Colonic mucosa (tissue), 4 donors: ENCODE results near the gene CCNH. TPM values are rescaled to one million over a fixed set of nuclear protein-coding genes. Genes with fewer than 3 reads are reported as not detected.

ENCODE experiments used
- DNase-seq: peaks from one replicate; pipeline ENCODE4 v3.0.0-alpha.2; 2020
- H3K27ac ChIP-seq: fragments of 200-600 bp; one replicate; pipeline ENCODE4 v1.8.0; 2021
- H3K27me3 ChIP-seq: fragments of 200-600 bp; one replicate; pipeline ENCODE4 v1.8.0; 2021
- H3K36me3 ChIP-seq: fragments of 200-600 bp; one replicate; pipeline ENCODE4 v1.8.0; 2021
- H3K4me1 ChIP-seq: fragments of 200-600 bp; one replicate; pipeline ENCODE4 v1.8.0; 2021; ENCODE audit warnings: mild to moderate bottlenecking
- H3K4me3 ChIP-seq: fragments of 200-600 bp; one replicate; pipeline ENCODE4 v1.8.0; 2021
- H3K9ac ChIP-seq, 2 donors: one replicate each; pipeline ENCODE4 v1.7.0; 2013; ENCODE audit warnings: control low read depth in 2 of 2, low read depth in 2 of 2, low read length in 2 of 2
- H3K9me3 ChIP-seq: fragments of 200-600 bp; one replicate; pipeline ENCODE4 v1.8.0; 2021
- intact Hi-C: fragments of 100-400 bp; cut with DNase I; formaldehyde crosslinking; loops from one replicate; pipeline ENCODE4 v1.14.1; 2022
- total RNA-seq, 2 donors: library from RNA; stranded (reverse); fragmentation: NEBNext Ultra II Directional in 1 of 2; extraction: Animal tissue kit (Norgen Biotek cat#: 25700) in 1 of 2; gene quantifications; one replicate each; pipeline ENCODE4 v1.2.1, GENCODE V29; 2021
- TF ChIP-seq, protein P1 (sequence below): fragments of 200-600 bp; IDR thresholded peaks from one replicate; pipeline ENCODE4 v1.8.0; 2022; ENCODE audit warnings: antibody characterized with exemption, mild to moderate bottlenecking
- donor health status: healthy.
- donor health status: DM: no; HTN: no; CAD: no.
- donor health status: DM: no; HTN: no; CAD: no.

Gene CCNH
- total RNA-seq, 2 donors from 2014 or later: 36.3 to 41.1 TPM

DNA sequence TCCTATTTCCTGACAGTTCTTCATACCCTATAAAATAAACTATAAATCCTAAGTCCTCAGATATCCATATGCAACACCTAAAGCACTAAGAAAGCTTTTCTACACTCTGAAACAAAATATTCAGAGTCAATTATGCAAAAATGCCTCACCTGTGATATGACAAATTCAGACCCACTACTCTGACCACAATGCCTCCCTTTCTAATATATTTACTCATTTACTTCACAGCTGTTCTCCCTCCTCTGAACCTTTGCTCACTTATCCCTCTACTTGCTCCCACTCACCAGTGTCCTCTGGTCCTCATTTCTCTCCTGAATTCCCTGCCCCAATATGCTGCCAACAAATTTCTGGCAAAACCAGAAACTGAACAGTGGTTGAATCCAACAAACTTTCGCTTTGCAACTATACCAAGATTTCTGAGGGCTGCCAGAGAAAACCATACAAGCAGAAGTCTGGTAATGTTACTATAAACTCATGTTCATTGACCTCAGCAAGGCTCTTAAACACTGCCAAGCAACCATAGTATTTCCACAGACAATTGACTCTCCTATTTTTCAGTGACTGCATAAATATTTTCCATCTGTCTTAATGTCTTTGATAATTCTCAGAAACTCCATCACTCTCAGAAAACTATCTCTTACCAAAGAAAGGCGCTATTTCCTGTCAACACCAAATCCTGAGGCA, 7.1 kb downstream of the CCNH start:
- TF ChIP-seq, protein P1, sequence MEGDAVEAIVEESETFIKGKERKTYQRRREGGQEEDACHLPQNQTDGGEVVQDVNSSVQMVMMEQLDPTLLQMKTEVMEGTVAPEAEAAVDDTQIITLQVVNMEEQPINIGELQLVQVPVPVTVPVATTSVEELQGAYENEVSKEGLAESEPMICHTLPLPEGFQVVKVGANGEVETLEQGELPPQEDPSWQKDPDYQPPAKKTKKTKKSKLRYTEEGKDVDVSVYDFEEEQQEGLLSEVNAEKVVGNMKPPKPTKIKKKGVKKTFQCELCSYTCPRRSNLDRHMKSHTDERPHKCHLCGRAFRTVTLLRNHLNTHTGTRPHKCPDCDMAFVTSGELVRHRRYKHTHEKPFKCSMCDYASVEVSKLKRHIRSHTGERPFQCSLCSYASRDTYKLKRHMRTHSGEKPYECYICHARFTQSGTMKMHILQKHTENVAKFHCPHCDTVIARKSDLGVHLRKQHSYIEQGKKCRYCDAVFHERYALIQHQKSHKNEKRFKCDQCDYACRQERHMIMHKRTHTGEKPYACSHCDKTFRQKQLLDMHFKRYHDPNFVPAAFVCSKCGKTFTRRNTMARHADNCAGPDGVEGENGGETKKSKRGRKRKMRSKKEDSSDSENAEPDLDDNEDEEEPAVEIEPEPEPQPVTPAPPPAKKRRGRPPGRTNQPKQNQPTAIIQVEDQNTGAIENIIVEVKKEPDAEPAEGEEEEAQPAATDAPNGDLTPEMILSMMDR: no peak
- Histone ChIP-seq H3K9me3 (no peaks in the 10 kb centered on the region), H3K9ac (no peak overlapping the region), H3K4me3 (no peak overlapping the region), H3K36me3 (peaks cover 15% of the 10 kb centered on the region), H3K27me3 (no peaks in the 10 kb centered on the region), H3K4me1 (no peaks in the 10 kb centered on the region), H3K27ac (no peak overlapping the region)
- intact Hi-C loops: no loop called here
- no peak for DNase-seq

DNA sequence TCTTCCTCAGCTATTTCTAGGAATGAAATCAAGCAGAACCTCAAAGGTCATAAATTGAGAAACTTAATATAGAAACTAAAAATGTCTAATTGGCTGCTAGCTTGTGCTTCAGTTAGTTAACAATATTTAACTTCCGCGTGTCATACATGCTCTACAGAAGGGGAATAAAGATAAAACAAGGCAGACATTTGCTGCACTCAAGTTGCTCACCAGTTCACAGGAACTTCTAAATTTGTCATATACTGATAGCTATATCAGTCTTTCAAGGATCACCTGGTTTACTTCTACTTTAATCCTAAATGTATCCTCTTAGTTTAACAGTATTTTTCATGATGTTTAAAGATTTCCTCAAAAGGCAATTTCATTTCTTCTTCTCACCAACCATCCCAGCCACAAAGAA, 8.4 kb downstream of the CCNH start:
- Histone ChIP-seq H3K36me3 (peaks cover 18% of the 10 kb centered on the region), H3K9ac (no peak overlapping the region), H3K4me1 (no peaks in the 10 kb centered on the region), H3K27me3 (no peaks in the 10 kb centered on the region), H3K9me3 (no peaks in the 10 kb centered on the region), H3K27ac (no peak overlapping the region), H3K4me3 (no peak overlapping the region)
- intact Hi-C loops: no loop called here
- no peak for DNase-seq
- TF ChIP-seq, protein P1: no peak

DNA sequence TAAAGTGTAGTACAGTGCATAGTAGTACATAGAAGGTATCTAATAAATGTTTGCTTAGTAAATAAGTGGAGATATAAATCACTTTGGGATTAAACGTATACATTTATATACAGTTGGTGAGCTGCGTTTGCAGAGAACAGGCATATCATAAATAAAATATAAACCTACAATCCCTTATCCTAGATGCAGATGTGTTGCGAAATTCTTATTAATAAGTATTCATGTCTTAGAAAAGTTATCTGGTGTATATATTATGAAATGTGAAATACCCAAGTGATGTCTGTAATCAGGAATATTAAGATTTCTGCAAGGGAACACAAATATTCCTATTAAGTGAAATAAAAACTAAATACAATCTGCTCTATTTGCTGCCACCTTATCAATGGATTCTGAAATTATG, 8.8 kb downstream of the CCNH start:
- intact Hi-C loops: no loop called here
- Histone ChIP-seq H3K36me3 (peaks cover 18% of the 10 kb centered on the region), H3K9ac (no peak overlapping the region), H3K27ac (no peak overlapping the region), H3K4me3 (no peak overlapping the region), H3K9me3 (no peaks in the 10 kb centered on the region), H3K4me1 (no peaks in the 10 kb centered on the region), H3K27me3 (no peaks in the 10 kb centered on the region)
- TF ChIP-seq, protein P1: no peak
- DNase-seq: no peak

DNA sequence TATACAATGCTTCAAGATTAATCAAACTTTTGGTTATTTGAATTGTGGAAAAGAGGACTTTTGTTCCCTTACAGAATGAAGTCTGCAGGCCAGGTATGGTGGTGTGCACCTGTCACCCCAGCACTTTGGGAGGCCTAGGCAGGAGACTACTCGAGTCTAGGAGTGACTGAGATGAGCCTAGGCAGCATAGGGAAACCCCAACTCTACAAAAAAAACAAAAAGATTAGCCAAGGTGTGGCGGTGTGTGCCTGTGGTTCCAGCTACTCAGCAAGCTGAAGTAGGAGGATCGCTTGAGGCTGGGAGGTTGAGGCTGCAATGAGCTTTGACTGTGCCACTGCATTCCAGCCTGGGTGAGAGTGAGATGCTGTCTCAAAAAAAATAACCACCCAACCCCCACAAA, 9.3 kb downstream of the CCNH start:
- TF ChIP-seq, protein P1: no peak
- H3K36me3 ChIP-seq: peaks cover 18% of the 10 kb centered on the region
- intact Hi-C loops: no loop called here

DNA sequence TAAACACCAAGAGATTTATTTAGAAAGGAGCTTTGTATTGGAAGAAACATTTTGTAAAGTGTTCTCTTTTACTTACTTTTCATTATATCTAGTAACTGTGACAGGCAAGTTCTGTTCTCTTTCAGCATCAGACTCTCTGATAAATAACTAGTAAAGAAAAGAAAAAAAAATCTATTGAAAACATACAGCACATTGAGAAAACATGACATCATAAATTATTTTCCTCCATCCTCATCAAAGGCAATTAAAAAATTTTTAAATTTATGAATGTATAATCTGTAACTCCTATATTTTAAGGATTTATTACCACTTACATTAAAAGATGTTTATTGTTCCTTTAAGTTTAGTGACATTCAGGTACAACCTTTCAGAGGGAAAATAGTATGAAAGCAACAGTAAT, 11.1 kb downstream of the CCNH start:
- DNase-seq: no peak
- Histone ChIP-seq H3K36me3 (peaks cover 15% of the 10 kb centered on the region), H3K27me3 (no peaks in the 10 kb centered on the region), H3K9me3 (no peaks in the 10 kb centered on the region), H3K27ac (no peak overlapping the region), H3K4me3 (no peak overlapping the region), H3K4me1 (no peaks in the 10 kb centered on the region), H3K9ac (no peak overlapping the region)
- intact Hi-C loops: no loop called here
- TF ChIP-seq, protein P1: no peak

More for the DNA sequence above, 9.3 kb downstream of the CCNH start:
- Histone ChIP-seq H3K27me3 (no peaks in the 10 kb centered on the region), H3K9me3 (no peaks in the 10 kb centered on the region), H3K27ac (no peak overlapping the region), H3K4me3 (no peak overlapping the region), H3K4me1 (no peaks in the 10 kb centered on the region), H3K9ac (no peak overlapping the region)
- no peak for DNase-seq
